Esophagus squamous epithelium (tissue), 5 donors: ENCODE data around the gene DHDDS. TPM values are rescaled to one million over a fixed set of nuclear protein-coding genes. Genes with fewer than 3 reads are reported as not detected.

ENCODE experiments used
- DNase-seq: peaks from one replicate; lab custom pipeline; 2025; lab: John Stamatoyannopoulos, UW
- H3K27ac ChIP-seq, 4 donors: fragments of 200-600 bp; sonication (generic); one replicate each; pipeline ENCODE4 v1.5.1; 2016 to 2019; ENCODE audit warnings: mild to moderate bottlenecking in 1 of 4
- H3K27me3 ChIP-seq, 4 donors: fragments of 200-600 bp; sonication (generic); 1 replicate in 3 of 4; 2 replicates in 1 of 4; pipeline versions ENCODE4 v1.5.1 to v1.6.0; 2017 to 2021; ENCODE audit warnings: antibody characterized with exemption in 1 of 4
- H3K36me3 ChIP-seq, 3 donors: fragments of 200-600 bp; sonication (generic); one replicate each; pipeline ENCODE4 v1.5.1; 2016 to 2019
- H3K4me1 ChIP-seq, 3 donors: fragments of 200-600 bp; sonication (generic); one replicate each; pipeline ENCODE4 v1.5.1; 2017 to 2019
- H3K4me3 ChIP-seq, 4 donors: fragments of 200-600 bp; sonication (generic); 1 replicate in 3 of 4; 2 replicates in 1 of 4; pipeline ENCODE4 v1.5.1; 2016 to 2019; ENCODE audit warnings: mild to moderate bottlenecking in 2 of 4, moderate library complexity in 1 of 4
- H3K9me3 ChIP-seq, 3 donors: fragments of 200-600 bp; sonication (generic); one replicate each; pipeline ENCODE4 v1.5.1; 2016 to 2019
- CTCF ChIP-seq, 6 experiments: fragments of 450-650 bp in 4 of 6; fragments of 200-600 bp in 2 of 6; sonication (generic) in 2 of 6; IDR thresholded peaks; one replicate each; pipeline ENCODE4 v1.5.1; 2016 to 2019; ENCODE audit warnings: antibody characterized with exemption in 6 of 6, mild to moderate bottlenecking in 4 of 6, moderate library complexity in 4 of 6
- POLR2A ChIP-seq, 4 donors: fragments of 450-650 bp; IDR thresholded peaks; one replicate each; pipeline ENCODE4 v1.6.1; 2017; ENCODE audit warnings: antibody characterized with exemption in 4 of 4, mild to moderate bottlenecking in 4 of 4, moderate library complexity in 3 of 4
- WGBS, 2 donors: methylation state at CpG; one replicate each; pipeline ENCODE4 v1.1.5; 2018; 5-methylcytosine and 5-hydroxymethylcytosine counted together
- intact Hi-C: fragments of 100-400 bp; cut with DNase I; formaldehyde crosslinking; loops from one replicate; pipeline ENCODE4 v1.15.0; 2022
- total RNA-seq, 4 donors: library from RNA; depleted of rRNA; stranded (reverse); fragments of >200 nt; gene quantifications; one replicate each; pipeline ENCODE4 v1.1.0, GENCODE V29; 2016
- donor health status: DM: yes; HTN: yes; CAD: no.

Gene DHDDS
- total RNA-seq, 4 donors from 2014 or later = 30.3 to 49.7 (median 37.9) TPM

GRCh38 chr1:26403656-26404055 is 28.5 kb upstream of the DHDDS start:
- TF ChIP-seq CTCF (IDR thresholded peaks at IDR 0.05) = no peak
- intact Hi-C loops = no loop called here
- WGBS, 2 donors = 6 to 33% methylated on average over 4 of the region's 4 CpGs
- DNase-seq = no peak
- no peaks in the 10 kb centered on the region for H3K9me3 ChIP-seq
- H3K4me3 ChIP-seq = no peak overlapping the region
- H3K27ac ChIP-seq = no peak overlapping the region
- H3K27me3 ChIP-seq = peaks cover 0 to 32% (median 0%) of the 10 kb centered on the region in 4 donors
- H3K4me1 ChIP-seq = peaks cover 0 to 1% (median 0%) of the 10 kb centered on the region in 3 donors
- H3K36me3 ChIP-seq = no peaks in the 10 kb centered on the region

- TF ChIP-seq CTCF (IDR thresholded peaks at IDR 0.05) = no peak
- no peak for TF ChIP-seq POLR2A (IDR thresholded peaks at IDR 0.05)
- intact Hi-C loops = no loop called here
- 74 to 88% methylated on average over 2 of the region's 2 CpGs for WGBS, 2 donors
- Histone ChIP-seq H3K4me3 (no peak overlapping the region), H3K27me3 (peaks cover 0 to 42% (median 4%) of the 10 kb centered on the region in 4 donors), H3K9me3 (no peaks in the 10 kb centered on the region), H3K36me3 (no peaks in the 10 kb centered on the region), H3K4me1 (peaks cover 0 to 11% (median 0%) of the 10 kb centered on the region in 3 donors), H3K27ac (no peak overlapping the region)
- DNase-seq = no peak
Observed at GRCh38 chr1:26404641-26405040, 27.5 kb upstream of the DHDDS start.

DNA sequence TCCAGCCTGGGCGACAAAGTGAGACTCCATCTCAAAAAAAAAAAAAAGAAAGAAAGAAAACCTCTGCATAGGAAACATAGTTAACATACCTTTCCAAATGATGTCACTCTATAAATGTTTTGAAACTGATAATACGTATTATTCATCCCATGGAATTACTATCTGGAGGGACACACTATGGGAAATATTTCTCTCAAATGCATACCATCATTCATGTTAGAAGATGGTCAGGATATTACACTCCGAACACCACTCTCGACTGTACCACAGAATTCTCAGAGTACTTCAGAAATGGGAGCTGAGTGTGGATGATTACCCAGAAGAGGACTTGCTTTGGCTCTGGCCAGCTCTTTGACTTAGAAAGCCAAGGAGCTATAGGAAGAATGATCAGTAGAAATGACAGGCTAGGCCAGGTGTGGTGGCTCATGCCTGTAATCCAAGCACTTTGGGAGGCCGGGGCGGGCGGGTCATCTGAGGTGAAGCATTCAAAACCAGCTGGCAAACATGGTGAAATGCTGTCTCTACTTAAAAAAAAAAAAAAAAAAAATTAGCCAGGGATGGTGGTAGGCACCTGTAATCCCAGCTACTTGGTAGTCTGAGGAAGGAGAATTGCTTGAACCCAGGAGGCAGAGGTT is 26.7 kb upstream of the DHDDS start:
- Histone ChIP-seq H3K36me3 (no peaks in the 10 kb centered on the region), H3K27me3 (peaks cover 0 to 50% (median 9%) of the 10 kb centered on the region in 4 donors), H3K27ac (no peak overlapping the region), H3K9me3 (no peaks in the 10 kb centered on the region), H3K4me1 (peaks cover 0 to 12% (median 0%) of the 10 kb centered on the region in 3 donors), H3K4me3 (no peak overlapping the region)
- 62 to 70% methylated on average over 6 to 7 of the region's 7 CpGs for WGBS, 2 donors
- TF ChIP-seq CTCF (IDR thresholded peaks at IDR 0.05) (no peak), POLR2A (IDR thresholded peaks at IDR 0.05) (no peak)
- no peak for DNase-seq
- intact Hi-C loops = no loop called here

- WGBS, 2 donors = 0 to 3% methylated on average over 7 to 11 of the region's 12 CpGs
- Histone ChIP-seq H3K27ac (no peak overlapping the region), H3K9me3 (no peaks in the 10 kb centered on the region), H3K36me3 (no peaks in the 10 kb centered on the region), H3K4me1 (peaks cover 0 to 19% (median 0%) of the 10 kb centered on the region in 3 donors), H3K27me3 (peaks cover 10 to 75% (median 39%) of the 10 kb centered on the region in 4 donors), H3K4me3 (no peak overlapping the region)
- no peak for DNase-seq
- intact Hi-C loops = no loop called here
- TF ChIP-seq POLR2A (IDR thresholded peaks at IDR 0.05) = no peak
- TF ChIP-seq CTCF (IDR thresholded peaks at IDR 0.05) = no peak
Observed at GRCh38 chr1:26408604-26409003, 23.5 kb upstream of the DHDDS start.

DNA sequence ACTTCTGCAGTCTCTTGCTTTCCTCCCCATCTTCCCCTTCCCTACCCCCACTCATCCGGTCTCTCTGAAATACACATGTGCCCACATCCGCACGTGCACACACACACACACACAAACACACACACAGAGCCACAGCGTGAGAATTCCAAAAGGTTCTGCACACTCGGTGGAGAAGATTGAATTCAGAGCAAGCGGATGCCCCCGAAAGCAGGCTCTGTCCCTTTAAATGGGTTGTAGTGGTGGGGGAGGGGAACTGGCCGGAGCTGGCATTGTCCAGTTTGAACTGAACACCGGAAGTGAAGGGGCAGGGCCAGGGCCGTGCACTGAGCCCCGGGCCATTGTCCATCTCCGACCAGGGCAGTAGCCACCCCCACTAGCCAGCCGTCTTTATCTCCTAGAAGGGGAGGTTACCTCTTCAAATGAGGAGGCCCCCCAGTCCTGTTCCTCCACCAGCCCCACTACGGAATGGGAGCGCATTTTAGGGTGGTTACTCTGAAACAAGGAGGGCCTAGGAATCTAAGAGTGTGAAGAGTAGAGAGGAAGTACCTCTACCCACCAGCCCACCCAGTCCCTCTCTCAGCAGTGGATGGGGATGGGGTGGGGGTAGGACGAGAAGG is 22.8 kb upstream of the DHDDS start:
- H3K4me1 ChIP-seq = peaks cover 0 to 19% (median 0%) of the 10 kb centered on the region in 3 donors
- no peak overlapping the region for H3K4me3 ChIP-seq
- TF ChIP-seq CTCF (IDR thresholded peaks at IDR 0.05) (no peak), POLR2A (IDR thresholded peaks at IDR 0.05) (no peak)
- 4 to 5% methylated on average over 11 to 12 of the region's 16 CpGs for WGBS, 2 donors
- peaks cover 10 to 75% (median 40%) of the 10 kb centered on the region in 4 donors for H3K27me3 ChIP-seq
- H3K36me3 ChIP-seq = no peaks in the 10 kb centered on the region
- DNase-seq = no peak
- H3K27ac ChIP-seq = no peak overlapping the region
- intact Hi-C loops = no loop called here
- H3K9me3 ChIP-seq = no peaks in the 10 kb centered on the region
